GM10266 (cell line): ENCODE results near the gene GPR161.
"Not testable (repeated sequence)": the region's sequence is repeated elsewhere in the genome, so short reads cannot be mapped to it uniquely, and the experiment has no call there.

ENCODE experiments used
- DNase-seq: peaks from one replicate; pipeline ENCODE4 v3.0.0; 2012; ENCODE audit errors: extremely low spot score
- TF ChIP-seq, protein P1 (sequence below): IDR thresholded peaks from 2 replicates; pipeline ENCODE4 v1.5.1; 2012; ENCODE audit warnings: mild to moderate bottlenecking, low read depth; ENCODE audit not compliant: control insufficient read depth, insufficient read depth; ENCODE audit errors: missing control alignments

GPR161 gene

DNA sequence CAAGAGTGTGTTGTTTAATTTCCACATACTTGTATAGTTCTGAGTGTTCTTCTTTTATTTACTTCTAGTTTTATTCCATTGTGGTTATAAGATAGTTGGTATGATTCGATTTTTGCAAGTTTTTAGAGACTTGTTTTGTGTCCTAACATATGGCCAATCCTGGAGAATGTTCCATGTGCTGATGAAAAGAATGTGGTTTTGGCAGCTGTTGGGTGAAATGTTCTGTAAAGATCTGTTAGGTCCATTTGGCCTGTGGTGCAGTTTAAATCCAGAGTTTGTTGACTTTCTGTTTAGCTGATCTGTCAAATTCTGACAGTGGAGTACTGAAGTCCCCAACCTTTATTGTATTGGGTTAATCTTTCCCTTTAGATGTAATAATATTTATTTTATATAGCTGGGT, 22.5 kb upstream of the GPR161 start:
- no peak for DNase-seq

GRCh38 chr1:168157638-168158037, 20.9 kb upstream of the GPR161 start:
- no peak for DNase-seq
- TF ChIP-seq, protein P1, sequence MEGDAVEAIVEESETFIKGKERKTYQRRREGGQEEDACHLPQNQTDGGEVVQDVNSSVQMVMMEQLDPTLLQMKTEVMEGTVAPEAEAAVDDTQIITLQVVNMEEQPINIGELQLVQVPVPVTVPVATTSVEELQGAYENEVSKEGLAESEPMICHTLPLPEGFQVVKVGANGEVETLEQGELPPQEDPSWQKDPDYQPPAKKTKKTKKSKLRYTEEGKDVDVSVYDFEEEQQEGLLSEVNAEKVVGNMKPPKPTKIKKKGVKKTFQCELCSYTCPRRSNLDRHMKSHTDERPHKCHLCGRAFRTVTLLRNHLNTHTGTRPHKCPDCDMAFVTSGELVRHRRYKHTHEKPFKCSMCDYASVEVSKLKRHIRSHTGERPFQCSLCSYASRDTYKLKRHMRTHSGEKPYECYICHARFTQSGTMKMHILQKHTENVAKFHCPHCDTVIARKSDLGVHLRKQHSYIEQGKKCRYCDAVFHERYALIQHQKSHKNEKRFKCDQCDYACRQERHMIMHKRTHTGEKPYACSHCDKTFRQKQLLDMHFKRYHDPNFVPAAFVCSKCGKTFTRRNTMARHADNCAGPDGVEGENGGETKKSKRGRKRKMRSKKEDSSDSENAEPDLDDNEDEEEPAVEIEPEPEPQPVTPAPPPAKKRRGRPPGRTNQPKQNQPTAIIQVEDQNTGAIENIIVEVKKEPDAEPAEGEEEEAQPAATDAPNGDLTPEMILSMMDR = no peak

More for the DNA sequence above, 22.5 kb upstream of the GPR161 start:
- TF ChIP-seq, protein P1 = no peak

GRCh38 chr1:168155910-168156309, 19.2 kb upstream of the GPR161 start:
- TF ChIP-seq, protein P1 = no peak
- no peak for DNase-seq

- not testable (repeated sequence) for DNase-seq
Measured at GRCh38 chr1:168154707-168155106, 18.0 kb upstream of the GPR161 start.

- TF ChIP-seq, protein P1 = no peak
- no peak for DNase-seq
Measured at GRCh38 chr1:168151935-168152334, 15.2 kb upstream of the GPR161 start.

DNA sequence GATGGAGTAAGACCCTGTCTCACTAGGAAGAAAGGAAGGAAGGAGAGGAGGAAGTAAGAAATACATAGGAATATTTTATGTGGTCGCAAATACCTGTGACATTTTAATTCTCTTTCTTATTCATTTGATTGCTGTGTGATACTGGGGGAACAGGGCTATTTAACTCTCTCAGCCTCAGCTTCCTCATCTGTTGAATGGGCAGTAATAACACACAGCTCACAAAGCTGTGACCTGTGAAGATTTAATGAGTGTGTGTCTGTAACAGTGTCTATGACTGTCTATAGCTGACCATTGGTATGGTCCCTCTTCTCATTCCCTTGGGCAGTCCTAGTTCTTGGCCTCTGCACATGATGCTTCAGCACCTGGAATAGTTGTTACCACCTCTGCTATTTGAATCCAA, 13.6 kb upstream of the GPR161 start:
- TF ChIP-seq, protein P1 = no peak

GRCh38 chr1:168148916-168149315, 12.2 kb upstream of the GPR161 start:
- TF ChIP-seq, protein P1 = no peak
- DNase-seq = peak; percentile 67

More for the DNA sequence above, 13.6 kb upstream of the GPR161 start:
- DNase-seq = no peak

DNA sequence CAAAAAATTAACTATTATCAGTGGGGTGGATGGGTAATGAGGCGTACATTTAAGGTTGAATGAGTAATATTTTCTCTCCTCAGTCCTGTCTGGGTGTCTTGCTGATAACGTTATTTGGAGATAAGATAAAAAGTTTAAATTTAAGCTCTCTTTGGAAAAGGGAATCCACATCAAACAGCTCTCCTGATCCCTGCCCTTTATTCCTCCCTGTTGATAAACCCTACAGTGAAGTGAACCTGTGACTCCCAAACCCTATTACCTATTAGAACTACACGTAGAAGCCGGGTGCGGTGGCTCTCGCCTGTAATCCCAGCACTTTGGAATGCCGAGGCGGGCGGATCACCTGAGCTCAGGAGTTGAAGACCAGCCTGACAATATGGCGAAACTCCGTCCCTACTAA, 9.9 kb upstream of the GPR161 start:
- DNase-seq = no peak
- TF ChIP-seq, protein P1 = no peak
